Lower leg skin (tissue), 4 donors: ENCODE measurements around the gene TTC7B. TPM values are rescaled to one million over a fixed set of nuclear protein-coding genes. Genes with fewer than 3 reads are reported as not detected.

Source experiments
- DNase-seq, 2 donors: peaks; one replicate each; pipeline ENCODE4 v3.0.0-alpha.2; 2019; ENCODE audit warnings: low spot score in 2 of 2
- H3K4me3 ChIP-seq: fragments of 200-600 bp; sonication (generic); 2 replicates; pipeline ENCODE4 v1.5.1; 2017; ENCODE audit warnings: mild to moderate bottlenecking, low read depth; ENCODE audit not compliant: poor library complexity, severe bottlenecking
- CTCF ChIP-seq, 3 donors: fragments of 450-650 bp; IDR thresholded peaks; one replicate each; pipeline ENCODE4 v1.5.1; 2016; ENCODE audit warnings: antibody characterized with exemption in 3 of 3, mild to moderate bottlenecking in 3 of 3, moderate library complexity in 2 of 3
- POLR2A ChIP-seq, 2 donors: fragments of 450-650 bp; IDR thresholded peaks; one replicate each; pipeline ENCODE4 v1.6.1; 2016 to 2017; ENCODE audit warnings: antibody characterized with exemption in 2 of 2, mild to moderate bottlenecking in 1 of 2, moderate library complexity in 1 of 2
- WGBS, 2 donors: methylation state at CpG; one replicate each; pipeline ENCODE4 v1.1.5; 2018; 5-methylcytosine and 5-hydroxymethylcytosine counted together
- intact Hi-C: fragments of 100-400 bp; cut with DNase I; formaldehyde crosslinking; loops from one replicate; pipeline ENCODE4 v1.15.0; 2023; ENCODE audit warnings: low total_unique reads
- total RNA-seq, 4 donors: library from RNA; depleted of rRNA; stranded (reverse); fragments of >200 nt; gene quantifications; one replicate each; pipeline ENCODE4 v1.1.0, GENCODE V29; 2016

Gene TTC7B
- total RNA-seq, 4 donors from 2014 or later, result 10.3 to 28.7 (median 20.2) TPM

GRCh38 chr14:90675399-90675798 is 140.8 kb downstream of the TTC7B start:
- intact Hi-C loops, result no loop called here
- DNase-seq, result no peak

DNA sequence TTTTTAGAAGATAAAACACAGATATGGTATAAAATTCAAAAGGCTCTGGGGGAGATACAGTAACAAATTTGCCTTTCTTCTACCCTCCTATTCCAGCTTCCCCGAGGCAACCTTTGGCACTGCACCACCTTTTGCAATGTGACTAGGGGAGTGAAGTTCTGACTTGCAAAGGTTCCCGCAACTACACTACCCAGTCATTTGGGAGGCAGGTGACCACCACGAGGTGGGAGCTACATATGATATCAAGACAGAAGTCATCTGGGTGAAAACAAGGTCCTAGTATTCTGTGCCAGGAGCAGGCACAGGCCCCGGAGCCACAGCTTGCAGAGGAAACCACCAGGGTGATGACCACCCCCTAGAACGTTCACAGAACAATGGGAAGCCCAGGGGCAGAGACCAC is 141.5 kb downstream of the TTC7B start:
- DNase-seq, result no peak
- intact Hi-C loops, result no loop called here
- no peak overlapping the region for H3K4me3 ChIP-seq
- no peak for TF ChIP-seq POLR2A (IDR thresholded peaks at IDR 0.05)
- 53 to 61% methylated on average over 5 of the region's 5 CpGs for WGBS, 2 donors

More at GRCh38 chr14:90675399-90675798, 140.8 kb downstream of the TTC7B start:
- no peak overlapping the region for H3K4me3 ChIP-seq
- 71 to 72% methylated on average over 7 of the region's 7 CpGs for WGBS, 2 donors
- TF ChIP-seq POLR2A (IDR thresholded peaks at IDR 0.05) (no peak), CTCF (IDR thresholded peaks at IDR 0.05) (no peak)

DNA sequence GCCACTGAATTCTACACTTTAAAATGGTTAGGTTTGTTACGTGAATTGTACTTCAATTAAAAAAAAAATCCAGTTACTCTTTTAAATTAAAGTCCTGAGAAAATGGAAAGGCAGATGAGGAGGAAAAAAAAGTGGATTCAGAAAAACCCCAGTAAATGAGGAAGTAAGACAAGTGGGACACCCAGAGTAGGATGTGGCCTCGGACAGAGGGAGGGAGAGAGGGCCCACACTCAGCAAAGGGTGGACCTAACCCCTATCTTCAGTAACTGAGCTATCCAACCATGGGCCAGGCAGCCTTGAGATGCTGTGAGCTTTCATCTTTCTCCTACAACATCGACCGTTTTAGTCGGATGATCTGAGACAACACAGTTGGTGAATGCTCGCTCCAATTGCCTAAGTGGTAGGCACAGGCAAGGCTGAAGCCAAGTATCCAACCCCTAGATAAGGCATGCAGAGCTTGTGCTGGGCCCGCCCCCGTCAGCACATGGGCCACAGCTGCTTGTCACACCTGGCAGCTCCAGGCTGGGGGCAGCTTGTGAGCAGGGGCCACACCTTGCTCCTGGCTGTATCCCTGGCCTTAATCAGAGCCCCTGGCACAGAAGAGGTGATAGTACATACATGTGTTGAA is 142.1 kb downstream of the TTC7B start:
- TF ChIP-seq CTCF (IDR thresholded peaks at IDR 0.05), result no peak
- no peak for TF ChIP-seq POLR2A (IDR thresholded peaks at IDR 0.05)
- 61 to 73% methylated on average over 8 of the region's 8 CpGs for WGBS, 2 donors
- H3K4me3 ChIP-seq, result no peak overlapping the region
- no peak for DNase-seq
- intact Hi-C loops, result no loop called here

DNA sequence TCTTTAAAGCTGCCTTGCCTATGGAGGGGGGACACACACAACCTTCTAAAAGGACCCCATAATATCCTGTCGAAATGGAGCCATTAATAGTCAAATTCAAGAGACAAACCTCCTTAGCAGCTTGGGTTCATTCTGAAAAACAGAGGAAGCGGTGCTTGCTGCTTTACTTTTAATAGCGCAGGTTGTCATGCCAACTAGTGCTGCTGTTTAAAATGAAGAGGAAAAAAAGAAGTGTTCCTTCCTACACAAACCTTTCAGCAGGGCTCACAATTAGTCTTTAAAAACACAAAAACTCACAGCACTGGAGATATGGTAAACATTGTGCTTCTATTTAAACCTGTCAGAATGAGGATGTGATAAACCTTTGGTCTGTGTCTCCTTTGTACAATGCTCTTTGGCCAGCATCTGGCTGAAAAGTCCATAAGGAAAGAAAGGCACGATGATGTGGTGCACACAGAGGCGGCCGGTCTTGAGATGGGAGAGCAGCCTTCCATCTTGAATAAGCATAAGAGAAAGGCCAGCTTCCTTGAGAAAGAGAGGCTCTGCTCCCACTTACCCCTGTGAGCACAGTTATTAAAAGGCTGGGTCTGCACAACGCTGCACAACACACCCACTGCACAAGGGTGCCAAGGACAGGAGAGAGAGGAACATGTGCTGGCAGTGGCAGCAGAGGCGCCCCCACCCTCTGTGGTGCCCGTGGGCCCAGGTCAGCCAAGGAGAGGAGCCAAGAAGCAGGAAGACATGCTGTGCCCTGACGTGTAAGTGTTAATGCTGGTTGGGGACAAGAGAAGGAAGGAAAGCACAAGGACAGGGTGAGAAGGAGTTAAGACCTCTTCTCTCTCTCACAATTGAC is 144.6 kb downstream of the TTC7B start:
- H3K4me3 ChIP-seq, result no peak overlapping the region
- DNase-seq, result no peak
- TF ChIP-seq POLR2A (IDR thresholded peaks at IDR 0.05) (no peak), CTCF (IDR thresholded peaks at IDR 0.05) (no peak)
- intact Hi-C loops, result no loop called here
- 59 to 65% methylated on average over 10 of the region's 10 CpGs for WGBS, 2 donors

- WGBS, 2 donors, result 85 to 94% methylated on average over 1 of the region's 1 CpG
- intact Hi-C loops, result no loop called here
- TF ChIP-seq POLR2A (IDR thresholded peaks at IDR 0.05) (no peak), CTCF (IDR thresholded peaks at IDR 0.05) (no peak)
- H3K4me3 ChIP-seq, result no peak overlapping the region
- DNase-seq, result no peak
Observed at GRCh38 chr14:90669731-90670130, 146.5 kb downstream of the TTC7B start.

DNA sequence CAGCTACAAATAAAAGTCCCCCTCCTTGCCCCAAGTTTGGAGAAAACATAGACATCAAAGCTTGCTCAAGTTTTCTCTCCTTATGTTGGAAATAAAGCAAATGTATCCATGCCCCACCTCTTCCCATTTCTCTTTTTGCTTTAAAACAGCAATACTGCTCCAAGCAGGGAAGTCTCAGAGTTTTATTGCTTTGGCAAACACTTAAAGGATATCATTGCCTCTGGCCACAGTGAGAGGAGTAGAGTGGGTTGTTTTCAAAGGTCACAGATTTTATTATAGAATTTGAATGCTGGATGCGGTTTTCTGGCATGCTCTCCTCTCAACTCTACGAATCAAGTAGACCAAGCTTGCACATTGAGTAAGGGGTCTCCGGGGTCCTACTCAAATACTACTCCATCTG is 149.7 kb downstream of the TTC7B start:
- H3K4me3 ChIP-seq, result no peak overlapping the region

More for the DNA sequence above, 149.7 kb downstream of the TTC7B start:
- 64 to 71% methylated on average over 3 of the region's 3 CpGs for WGBS, 2 donors
- DNase-seq, result no peak
- intact Hi-C loops, result no loop called here
- TF ChIP-seq CTCF (IDR thresholded peaks at IDR 0.05) (no peak), POLR2A (IDR thresholded peaks at IDR 0.05) (no peak)
